OCI-LY3 (cell line): ENCODE data around the gene MACROD2.

ENCODE experiments used
- H2AFZ ChIP-seq: fragments of 200-600, 300-600 bp; shearing (Covaris generic); 2 replicates; pipeline ENCODE4 v1.6.0; 2014; ENCODE audit warnings: antibody characterized with exemption, low read depth, low read length
- H3K27ac ChIP-seq: fragments of 200-600, 300-600 bp; sonication (generic); 2 replicates; pipeline ENCODE4 v1.5.1; 2014; ENCODE audit warnings: mild to moderate bottlenecking, low read length, moderate library complexity, mixed read lengths
- H3K27me3 ChIP-seq: fragments of 200-600, 300-600 bp; sonication (generic); 2 replicates; pipeline ENCODE4 v1.6.1; 2014; ENCODE audit warnings: low read depth, low read length, mixed read lengths
- H3K36me3 ChIP-seq: fragments of 200-600, 300-600 bp; sonication (generic); replicated peaks from 2 replicates; pipeline ENCODE3; 2014; ENCODE audit warnings: low read depth, low read length, mixed read lengths
- H3K4me1 ChIP-seq: fragments of 300-600, 200-600 bp; sonication (generic); 2 replicates; pipeline ENCODE4 v1.6.1; 2014; ENCODE audit warnings: low read length, mixed read lengths
- H3K4me2 ChIP-seq: fragments of 200-600, 300-600 bp; sonication (generic); 2 replicates; pipeline ENCODE4 v1.6.1; 2014; ENCODE audit warnings: low read length, mixed read lengths
- H3K4me3 ChIP-seq: fragments of 300-600, 200-600 bp; sonication (generic); 2 replicates; pipeline ENCODE4 v1.5.1; 2014; ENCODE audit warnings: antibody characterized with exemption, mild to moderate bottlenecking, low read length, moderate library complexity
- H3K79me2 ChIP-seq: fragments of 300-600, 200-600 bp; shearing (Covaris generic); 2 replicates; pipeline ENCODE4 v1.6.1; 2014; ENCODE audit warnings: mild to moderate bottlenecking, low read length, mixed read lengths
- H3K9ac ChIP-seq: fragments of 300-600, 200-600 bp; shearing (Covaris generic); 2 replicates; pipeline ENCODE4 v1.6.0; 2014; ENCODE audit warnings: mild to moderate bottlenecking, low read length, moderate library complexity
- H3K9me3 ChIP-seq: fragments of 200-600, 300-600 bp; shearing (Covaris generic); 2 replicates; pipeline ENCODE4 v1.6.1; 2014; ENCODE audit warnings: low read length, mixed read lengths; ENCODE audit not compliant: insufficient read depth
- H4K20me1 ChIP-seq: fragments of 200-600, 300-600 bp; sonication (generic); 2 replicates; pipeline ENCODE4 v1.6.1; 2016; ENCODE audit warnings: low read length, mixed read lengths; ENCODE audit not compliant: insufficient read depth
- EZH2phosphoT487 ChIP-seq: fragments of 200-600 bp; shearing (Covaris generic); IDR thresholded peaks from 2 replicates; pipeline ENCODE4 v1.6.1; 2018; ENCODE audit warnings: antibody characterized with exemption, mixed run types, low read depth
- TF ChIP-seq, protein P1 (sequence below): fragments of 200-600, 300-600 bp; sonication (generic); IDR thresholded peaks from 2 replicates; pipeline ENCODE4 v1.5.1; 2014; ENCODE audit warnings: antibody characterized with exemption, low read length, low read depth

MACROD2 gene

DNA sequence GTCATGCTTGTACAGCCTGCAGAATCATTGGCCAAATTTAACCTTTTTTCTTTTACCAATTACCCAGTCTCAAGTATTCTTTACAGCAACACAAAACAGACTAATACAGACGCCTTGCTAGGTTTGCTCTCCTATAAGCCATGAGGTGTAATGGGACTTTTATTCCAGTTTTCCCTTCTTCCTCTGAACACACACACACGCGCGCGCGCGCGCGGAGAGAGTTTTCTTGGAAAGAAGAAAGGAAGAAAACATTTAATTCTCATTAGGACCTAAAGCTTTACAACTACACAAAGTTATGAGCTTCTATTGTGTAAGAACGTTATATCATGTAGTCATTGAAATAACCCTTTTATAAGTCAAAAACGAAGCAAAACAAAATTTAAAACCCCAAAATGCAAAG is 1023.6 kb downstream of the MACROD2 start:
- Histone ChIP-seq H4K20me1 (no peaks in the 10 kb centered on the region), H3K9ac (no peak overlapping the region)

DNA sequence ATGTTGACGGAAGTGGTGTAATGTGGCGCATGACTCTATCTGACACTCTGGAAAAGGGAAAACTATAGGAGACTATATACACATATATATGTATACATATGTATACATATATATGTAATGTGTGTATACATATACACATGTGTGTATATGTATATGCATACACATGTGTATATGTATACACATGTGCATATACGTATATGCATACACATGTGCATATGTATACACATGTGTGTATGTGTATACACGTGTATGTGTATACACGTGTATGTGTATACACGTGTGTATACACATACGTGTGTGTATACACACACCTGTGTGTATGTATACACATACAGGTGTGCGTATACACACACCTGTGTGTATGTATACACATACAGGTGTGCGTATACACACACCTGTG is 1025.5 kb downstream of the MACROD2 start:
- Histone ChIP-seq H3K27me3 (no peaks in the 10 kb centered on the region), H3K36me3 (no peaks in the 10 kb centered on the region), H4K20me1 (no peaks in the 10 kb centered on the region), H3K4me1 (no peaks in the 10 kb centered on the region), H3K9me3 (no peaks in the 10 kb centered on the region), H3K27ac (no peak overlapping the region), H3K4me3 (no peak overlapping the region), H3K9ac (no peak overlapping the region), H3K4me2 (no peak overlapping the region), H3K79me2 (no peaks in the 10 kb centered on the region), H2AFZ (no peak overlapping the region)
- TF ChIP-seq, protein P1, sequence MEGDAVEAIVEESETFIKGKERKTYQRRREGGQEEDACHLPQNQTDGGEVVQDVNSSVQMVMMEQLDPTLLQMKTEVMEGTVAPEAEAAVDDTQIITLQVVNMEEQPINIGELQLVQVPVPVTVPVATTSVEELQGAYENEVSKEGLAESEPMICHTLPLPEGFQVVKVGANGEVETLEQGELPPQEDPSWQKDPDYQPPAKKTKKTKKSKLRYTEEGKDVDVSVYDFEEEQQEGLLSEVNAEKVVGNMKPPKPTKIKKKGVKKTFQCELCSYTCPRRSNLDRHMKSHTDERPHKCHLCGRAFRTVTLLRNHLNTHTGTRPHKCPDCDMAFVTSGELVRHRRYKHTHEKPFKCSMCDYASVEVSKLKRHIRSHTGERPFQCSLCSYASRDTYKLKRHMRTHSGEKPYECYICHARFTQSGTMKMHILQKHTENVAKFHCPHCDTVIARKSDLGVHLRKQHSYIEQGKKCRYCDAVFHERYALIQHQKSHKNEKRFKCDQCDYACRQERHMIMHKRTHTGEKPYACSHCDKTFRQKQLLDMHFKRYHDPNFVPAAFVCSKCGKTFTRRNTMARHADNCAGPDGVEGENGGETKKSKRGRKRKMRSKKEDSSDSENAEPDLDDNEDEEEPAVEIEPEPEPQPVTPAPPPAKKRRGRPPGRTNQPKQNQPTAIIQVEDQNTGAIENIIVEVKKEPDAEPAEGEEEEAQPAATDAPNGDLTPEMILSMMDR = no peak
- no peak for TF ChIP-seq EZH2phosphoT487

More for the DNA sequence above, 1023.6 kb downstream of the MACROD2 start:
- no peak overlapping the region for H2AFZ ChIP-seq
- no peaks in the 10 kb centered on the region for H3K4me1 ChIP-seq
- TF ChIP-seq EZH2phosphoT487 = no peak
- TF ChIP-seq, protein P1 = no peak
- no peaks in the 10 kb centered on the region for H3K36me3 ChIP-seq
- no peak overlapping the region for H3K4me3 ChIP-seq
- H3K4me2 ChIP-seq = no peak overlapping the region
- H3K27me3 ChIP-seq = no peaks in the 10 kb centered on the region
- H3K27ac ChIP-seq = no peak overlapping the region
- no peaks in the 10 kb centered on the region for H3K9me3 ChIP-seq
- H3K79me2 ChIP-seq = no peaks in the 10 kb centered on the region

- Histone ChIP-seq H3K4me1 (no peaks in the 10 kb centered on the region), H3K4me3 (no peak overlapping the region), H2AFZ (no peak overlapping the region), H4K20me1 (no peaks in the 10 kb centered on the region), H3K36me3 (no peaks in the 10 kb centered on the region), H3K27me3 (no peaks in the 10 kb centered on the region), H3K27ac (no peak overlapping the region), H3K79me2 (no peaks in the 10 kb centered on the region), H3K9me3 (no peaks in the 10 kb centered on the region), H3K9ac (no peak overlapping the region), H3K4me2 (no peak overlapping the region)
- no peak for TF ChIP-seq EZH2phosphoT487
- TF ChIP-seq, protein P1 = no peak
Observed at GRCh38 chr20:15022921-15023320, 1027.6 kb downstream of the MACROD2 start.

GRCh38 chr20:15026759-15027158 is 1031.4 kb downstream of the MACROD2 start:
- Histone ChIP-seq H3K27me3 (no peaks in the 10 kb centered on the region), H3K36me3 (no peaks in the 10 kb centered on the region), H3K79me2 (no peaks in the 10 kb centered on the region), H3K4me2 (no peak overlapping the region), H3K4me1 (no peaks in the 10 kb centered on the region), H3K27ac (no peak overlapping the region), H4K20me1 (no peaks in the 10 kb centered on the region), H3K9me3 (no peaks in the 10 kb centered on the region), H2AFZ (no peak overlapping the region), H3K4me3 (no peak overlapping the region), H3K9ac (no peak overlapping the region)
- TF ChIP-seq EZH2phosphoT487 = no peak
- TF ChIP-seq, protein P1 = no peak
